Measurements from ENCODE around the gene SMAD2.

Gene SMAD2

DNA sequence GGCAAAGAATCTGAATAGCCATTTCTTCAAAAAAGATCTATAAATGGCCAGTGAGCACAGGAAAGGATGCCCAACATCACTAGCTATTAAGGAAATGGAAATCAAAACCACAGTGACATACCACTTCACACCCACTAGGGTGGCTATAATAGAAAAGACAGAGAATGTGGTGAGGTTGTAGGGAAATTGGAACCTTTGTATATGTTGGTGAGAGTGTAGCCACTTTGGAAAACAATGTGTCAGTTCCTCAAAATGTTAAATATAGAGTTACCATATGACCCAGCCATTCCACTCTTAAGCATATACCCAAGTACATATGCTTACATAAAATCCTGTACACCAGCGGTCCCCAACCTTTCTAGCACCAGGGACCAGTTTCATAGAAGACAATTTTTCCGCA lies 152.8 kb downstream of the SMAD2 start:
- H3K9me3 ChIP-seq (ENCODE audit: control insufficient read depth, low read length): no peaks in the 10 kb centered on the region
- H3K27ac ChIP-seq: no peak overlapping the region
- no peak overlapping the region for H3K4me3 ChIP-seq (ENCODE audit: low read depth, low read length)
- no peaks in the 10 kb centered on the region for H3K79me2 ChIP-seq
- TF ChIP-seq, protein P1, sequence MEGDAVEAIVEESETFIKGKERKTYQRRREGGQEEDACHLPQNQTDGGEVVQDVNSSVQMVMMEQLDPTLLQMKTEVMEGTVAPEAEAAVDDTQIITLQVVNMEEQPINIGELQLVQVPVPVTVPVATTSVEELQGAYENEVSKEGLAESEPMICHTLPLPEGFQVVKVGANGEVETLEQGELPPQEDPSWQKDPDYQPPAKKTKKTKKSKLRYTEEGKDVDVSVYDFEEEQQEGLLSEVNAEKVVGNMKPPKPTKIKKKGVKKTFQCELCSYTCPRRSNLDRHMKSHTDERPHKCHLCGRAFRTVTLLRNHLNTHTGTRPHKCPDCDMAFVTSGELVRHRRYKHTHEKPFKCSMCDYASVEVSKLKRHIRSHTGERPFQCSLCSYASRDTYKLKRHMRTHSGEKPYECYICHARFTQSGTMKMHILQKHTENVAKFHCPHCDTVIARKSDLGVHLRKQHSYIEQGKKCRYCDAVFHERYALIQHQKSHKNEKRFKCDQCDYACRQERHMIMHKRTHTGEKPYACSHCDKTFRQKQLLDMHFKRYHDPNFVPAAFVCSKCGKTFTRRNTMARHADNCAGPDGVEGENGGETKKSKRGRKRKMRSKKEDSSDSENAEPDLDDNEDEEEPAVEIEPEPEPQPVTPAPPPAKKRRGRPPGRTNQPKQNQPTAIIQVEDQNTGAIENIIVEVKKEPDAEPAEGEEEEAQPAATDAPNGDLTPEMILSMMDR (IDR thresholded peaks at IDR 0.05): no peak
- H3K27me3 ChIP-seq (ENCODE audit: control insufficient read depth, insufficient read depth, low read length): no peaks in the 10 kb centered on the region
- H3K4me2 ChIP-seq (ENCODE audit: low read length): no peak overlapping the region
- no peak overlapping the region for H2AFZ ChIP-seq
- no peak overlapping the region for H3K9ac ChIP-seq
- H3K4me1 ChIP-seq: no peaks in the 10 kb centered on the region
- H3K36me3 ChIP-seq (ENCODE audit: control insufficient read depth, insufficient read depth, low read length): no peaks in the 10 kb centered on the region

DNA sequence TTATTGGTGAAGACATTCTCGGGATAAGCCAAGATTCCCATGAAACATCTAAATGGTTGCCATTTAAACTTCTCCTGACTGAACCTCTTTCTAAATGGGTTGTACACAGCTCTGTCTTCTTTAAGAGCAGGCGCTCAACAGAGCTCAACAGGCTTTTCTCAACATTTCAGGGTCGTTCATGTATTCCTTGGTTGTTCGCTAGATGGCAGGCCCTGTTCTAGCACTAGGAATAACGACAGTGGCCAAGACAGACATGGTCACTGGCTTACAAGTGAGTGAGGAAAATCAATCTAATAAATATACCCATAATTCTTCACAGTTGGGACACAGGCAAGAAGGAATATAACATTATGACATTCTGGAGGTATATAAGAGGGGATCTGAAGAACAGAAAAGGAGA lies 154.5 kb downstream of the SMAD2 start:
- Histone ChIP-seq H3K4me1 (no peaks in the 10 kb centered on the region), H3K4me3 (ENCODE audit: low read depth, low read length) (no peak overlapping the region), H3K9me3 (ENCODE audit: control insufficient read depth, low read length) (no peaks in the 10 kb centered on the region), H3K27me3 (ENCODE audit: control insufficient read depth, insufficient read depth, low read length) (no peaks in the 10 kb centered on the region), H3K9ac (no peak overlapping the region), H2AFZ (no peak overlapping the region), H3K4me2 (ENCODE audit: low read length) (no peak overlapping the region), H3K79me2 (no peaks in the 10 kb centered on the region), H3K27ac (no peak overlapping the region), H3K36me3 (ENCODE audit: control insufficient read depth, insufficient read depth, low read length) (no peaks in the 10 kb centered on the region)
- TF ChIP-seq, protein P1 (IDR thresholded peaks at IDR 0.05): no peak

DNA sequence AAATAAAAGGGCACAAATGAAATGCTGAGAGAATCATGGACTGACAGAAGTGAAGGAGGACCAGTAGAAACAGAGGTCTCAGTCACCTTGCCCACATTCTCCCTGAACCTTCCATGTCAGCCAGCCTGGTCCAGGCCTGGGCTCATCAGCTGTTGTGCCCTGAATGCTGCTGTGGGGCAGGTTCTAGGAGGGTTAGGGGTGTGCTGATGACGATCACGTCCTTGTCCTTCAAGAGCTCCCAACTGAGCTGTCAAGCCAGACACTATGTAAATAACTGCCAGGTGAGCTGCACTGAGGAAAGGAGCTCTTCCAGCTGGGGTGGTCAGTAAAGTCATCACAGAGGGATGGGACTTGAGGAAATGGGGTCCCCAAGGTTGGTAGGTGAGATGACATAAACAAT lies 156.5 kb downstream of the SMAD2 start:
- no peak overlapping the region for H2AFZ ChIP-seq
- H3K4me2 ChIP-seq (ENCODE audit: low read length): no peak overlapping the region
- no peak overlapping the region for H3K4me3 ChIP-seq (ENCODE audit: low read depth, low read length)
- TF ChIP-seq, protein P1 (IDR thresholded peaks at IDR 0.05): no peak
- no peak overlapping the region for H3K9ac ChIP-seq
- no peaks in the 10 kb centered on the region for H3K36me3 ChIP-seq (ENCODE audit: control insufficient read depth, insufficient read depth, low read length)
- no peaks in the 10 kb centered on the region for H3K4me1 ChIP-seq
- no peak overlapping the region for H3K27ac ChIP-seq
- no peaks in the 10 kb centered on the region for H3K9me3 ChIP-seq (ENCODE audit: control insufficient read depth, low read length)
- H3K27me3 ChIP-seq (ENCODE audit: control insufficient read depth, insufficient read depth, low read length): no peaks in the 10 kb centered on the region
- no peaks in the 10 kb centered on the region for H3K79me2 ChIP-seq

DNA sequence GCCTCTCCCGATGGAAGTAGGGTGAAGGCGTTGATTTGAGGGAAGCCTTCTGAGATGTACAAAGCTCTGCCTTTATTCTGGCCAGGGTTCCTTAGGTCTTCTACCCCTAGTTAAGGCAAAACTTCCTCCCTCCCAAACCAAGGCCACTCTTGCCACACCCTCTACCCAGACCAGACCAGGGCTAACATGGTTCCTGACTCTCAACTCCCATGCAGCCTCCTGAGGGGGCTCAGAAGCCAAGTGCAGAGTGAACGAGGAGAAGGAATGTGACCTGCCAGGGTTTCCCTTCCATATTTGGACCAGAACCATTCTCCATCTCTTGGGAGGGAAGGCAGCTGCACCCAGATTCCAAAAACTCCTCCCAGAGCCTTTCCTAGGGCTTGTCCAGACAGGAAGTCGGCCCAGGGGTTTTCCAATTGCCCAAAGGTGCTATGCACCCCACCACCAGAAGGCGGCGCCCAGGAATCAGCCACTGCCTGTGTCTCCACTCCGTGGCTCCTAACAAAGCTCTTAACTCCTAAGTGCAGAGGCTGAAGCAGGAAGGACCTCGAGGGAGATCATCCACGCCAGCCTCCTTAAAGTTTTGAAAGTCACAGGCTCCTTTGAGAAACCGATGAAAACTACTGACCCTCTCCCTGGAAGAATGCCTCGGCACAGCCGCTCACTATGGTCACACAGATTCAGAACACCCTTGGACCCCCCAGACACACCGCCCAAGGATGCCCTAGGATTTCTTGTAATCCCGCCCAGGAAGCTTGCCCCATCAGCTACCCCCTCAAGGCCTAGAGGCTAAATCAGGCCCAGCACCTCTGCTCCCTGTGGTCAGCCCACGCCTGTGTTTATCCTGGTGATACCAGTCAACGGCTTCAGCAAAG lies 157.8 kb downstream of the SMAD2 start:
- Histone ChIP-seq H3K27me3 (ENCODE audit: control insufficient read depth, insufficient read depth, low read length) (no peaks in the 10 kb centered on the region), H3K4me3 (ENCODE audit: low read depth, low read length) (no peak overlapping the region), H3K27ac (no peak overlapping the region), H3K9me3 (ENCODE audit: control insufficient read depth, low read length) (no peaks in the 10 kb centered on the region), H2AFZ (no peak overlapping the region), H3K4me2 (ENCODE audit: low read length) (no peak overlapping the region), H3K4me1 (no peaks in the 10 kb centered on the region), H3K9ac (no peak overlapping the region), H3K36me3 (ENCODE audit: control insufficient read depth, insufficient read depth, low read length) (no peaks in the 10 kb centered on the region), H3K79me2 (no peaks in the 10 kb centered on the region)
- TF ChIP-seq, protein P1 (IDR thresholded peaks at IDR 0.05): peak; percentile 51

DNA sequence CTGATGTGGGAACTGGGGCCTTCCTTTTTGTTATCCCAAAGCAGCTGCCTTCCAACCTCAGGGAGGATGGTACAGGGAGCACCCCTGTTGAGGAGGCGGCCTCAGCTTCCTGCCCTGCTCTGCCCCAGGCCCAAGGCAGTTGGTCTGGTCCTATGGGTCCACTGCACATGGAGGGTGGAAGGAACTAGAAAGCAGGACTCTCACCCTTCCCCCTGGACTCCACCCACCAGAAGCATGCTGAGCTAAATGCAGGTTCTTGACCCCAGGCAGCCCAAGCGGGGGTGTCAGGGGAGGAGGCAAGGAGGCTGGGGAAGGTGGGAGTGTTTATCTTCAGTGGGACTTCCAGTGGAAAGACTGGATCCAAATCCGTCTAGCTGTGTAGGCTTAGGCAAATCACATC lies 158.5 kb downstream of the SMAD2 start:
- no peaks in the 10 kb centered on the region for H3K27me3 ChIP-seq (ENCODE audit: control insufficient read depth, insufficient read depth, low read length)
- no peaks in the 10 kb centered on the region for H3K9me3 ChIP-seq (ENCODE audit: control insufficient read depth, low read length)
- H3K79me2 ChIP-seq: no peaks in the 10 kb centered on the region
- H3K4me2 ChIP-seq (ENCODE audit: low read length): no peak overlapping the region
- H3K9ac ChIP-seq: no peak overlapping the region
- TF ChIP-seq, protein P1 (IDR thresholded peaks at IDR 0.05): no peak
- H3K4me3 ChIP-seq (ENCODE audit: low read depth, low read length): no peak overlapping the region
- H3K4me1 ChIP-seq: no peaks in the 10 kb centered on the region
- no peak overlapping the region for H2AFZ ChIP-seq
- H3K36me3 ChIP-seq (ENCODE audit: control insufficient read depth, insufficient read depth, low read length): no peaks in the 10 kb centered on the region
- H3K27ac ChIP-seq: no peak overlapping the region
